ENCODE data around the gene TAOK2. TPM values are rescaled to one million over a fixed set of nuclear protein-coding genes. Genes with fewer than 3 reads are reported as not detected.

TAOK2 gene
- total RNA-seq, 1 experiment from 2014 or later, result 56.7 TPM

- Histone ChIP-seq H3K79me2 (ENCODE audit: insufficient read depth, low read length) (no peaks in the 10 kb centered on the region), H4K20me1 (ENCODE audit: insufficient read depth) (no peaks in the 10 kb centered on the region), H3K4me3 (replicated peaks in 1 of 2; ENCODE audit: low read depth in 1 of 2, low read length in 2 of 2) (no peak overlapping the region), H3K36me3 (ENCODE audit: control insufficient read depth in 1 of 2, insufficient read depth in 2 of 2, low read length in 2 of 2) (no peaks in the 10 kb centered on the region), H3K9ac (ENCODE audit: low read length) (no peak overlapping the region), H3K4me1 (ENCODE audit: control insufficient read depth in 1 of 2, insufficient read depth in 2 of 2, low read length in 2 of 2) (peaks cover 0 to 18% of the 10 kb centered on the region in 2 experiments; a peak in 3 of 4 replicates), H3K9me2 (ENCODE audit: insufficient read depth) (no peaks in the 10 kb centered on the region), H3K27me3 (ENCODE audit: insufficient read depth, low read length) (no peaks in the 10 kb centered on the region), H3K27ac (ENCODE audit: low read depth, low read length) (no peak overlapping the region), H3K4me2 (ENCODE audit: low read length) (no peak overlapping the region), H3K9me3 (ENCODE audit: control insufficient read depth in 1 of 2, insufficient read depth in 1 of 2, low read depth in 1 of 2, low read length in 2 of 2) (no peaks in the 10 kb centered on the region), H2AFZ (ENCODE audit: low read depth, low read length, poor library complexity, severe bottlenecking) (no peak overlapping the region)
- no TSS peak for BruUV-seq (replicated peaks)
- intact Hi-C loops (cut with micrococcal nuclease), result no loop called here
- TF ChIP-seq CEBPB (IDR thresholded peaks at IDR 0.05; ENCODE audit: low read depth) (no peak), CBX3 (IDR thresholded peaks at IDR 0.05; ENCODE audit: low read depth) (no peak), SRF (IDR thresholded peaks at IDR 0.05; ENCODE audit: low read depth) (no peak), POLR2AphosphoS5 (IDR thresholded peaks at IDR 0.05; ENCODE audit: low read depth, low read length) (no peak), TCF7L2 (IDR thresholded peaks at IDR 0.05; ENCODE audit: borderline replicate concordance, extremely low read depth, insufficient read depth, insufficient read length) (no peak)
- ATAC-seq (no peak), DNase-seq (ENCODE audit: low read depth, low spot score) (no peak)
- CTCF ChIA-PET, result interaction anchor here (1.6 to 2.6 kb wide), 2 partner anchors 14 to 170 kb away, joined by 3 to 8 read pairs; no protein-coding TSS in a partner anchor
- POLR2A ChIA-PET, result interaction anchor here (1.4 kb wide), 1 partner anchor 156 kb away, joined by 3 read pairs; the partner anchor contains the start of gene CDIPT
- RAD21 ChIA-PET (ENCODE audit: low non-redundant PET in 1 of 2, low total read pairs in 2 of 2, uncharacterized antibody in 2 of 2, unreplicated experiment in 2 of 2), result no interaction called here
These were observed 45.1 kb downstream of the TAOK2 start for GRCh38 chr16:30018731-30019158.

- peak within 1 kb of the TSS; percentile 85; the same call in 1 of the 2 replicates for H3K4me2 ChIP-seq (ENCODE audit: low read length)
- TF ChIP-seq CEBPB (IDR thresholded peaks at IDR 0.05; ENCODE audit: low read depth), result no peak
- no peak for TF ChIP-seq TCF7L2 (IDR thresholded peaks at IDR 0.05; ENCODE audit: borderline replicate concordance, extremely low read depth, insufficient read depth, insufficient read length)
- H3K9me3 ChIP-seq (ENCODE audit: control insufficient read depth in 1 of 2, insufficient read depth in 1 of 2, low read depth in 1 of 2, low read length in 2 of 2), result no peaks in the 10 kb centered on the region
- ATAC-seq, result no peak
- no peaks in the 10 kb centered on the region for H3K9me2 ChIP-seq (ENCODE audit: insufficient read depth)
- H3K27me3 ChIP-seq (ENCODE audit: insufficient read depth, low read length), result no peaks in the 10 kb centered on the region
- intact Hi-C loops (cut with micrococcal nuclease), result loop anchor here (10.0 kb wide), 1 partner anchor 908 kb away; no protein-coding TSS in a partner anchor
- ChIA-PET CTCF (no interaction called here), POLR2A (no interaction called here), RAD21 (ENCODE audit: low non-redundant PET in 1 of 2, low total read pairs in 2 of 2, uncharacterized antibody in 2 of 2, unreplicated experiment in 2 of 2) (no interaction called here)
- H3K79me2 ChIP-seq (ENCODE audit: insufficient read depth, low read length), result no peaks in the 10 kb centered on the region
- no peak within 1 kb of the TSS for H3K9ac ChIP-seq (ENCODE audit: low read length)
- no peaks in the 10 kb centered on the region for H4K20me1 ChIP-seq (ENCODE audit: insufficient read depth)
- no TSS peak for BruUV-seq (replicated peaks)
- no peak within 1 kb of the TSS for H3K4me3 ChIP-seq (replicated peaks in 1 of 2; ENCODE audit: low read depth in 1 of 2, low read length in 2 of 2)
- H3K4me1 ChIP-seq (ENCODE audit: control insufficient read depth in 1 of 2, insufficient read depth in 2 of 2, low read length in 2 of 2), result peaks cover 0 to 18% of the 10 kb centered on the region in 2 experiments; a peak in 3 of 4 replicates
- no peak for DNase-seq (ENCODE audit: low read depth, low spot score)
- H3K36me3 ChIP-seq (ENCODE audit: control insufficient read depth in 1 of 2, insufficient read depth in 2 of 2, low read length in 2 of 2), result no peaks in the 10 kb centered on the region
- H3K27ac ChIP-seq (ENCODE audit: low read depth, low read length), result no peak within 1 kb of the TSS
- no peak within 1 kb of the TSS for H2AFZ ChIP-seq (ENCODE audit: low read depth, low read length, poor library complexity, severe bottlenecking)
These were observed 49.2 kb downstream of the TAOK2 start, which contains the start of gene C16orf92 for GRCh38 chr16:30022887-30023286. Gene C16orf92, plus strand, starts transcription at chr16:30023198. Its CDS starts 143 bp downstream, at chr16:30023341.
